Testis (tissue), 3 donors: ENCODE results near the gene RFLNA. TPM values are rescaled to one million over a fixed set of nuclear protein-coding genes. Genes with fewer than 3 reads are reported as not detected.

Experiments used
- DNase-seq: peaks from one replicate; pipeline ENCODE4 v3.0.0-alpha.2; 2019
- H3K27ac ChIP-seq, 2 donors: fragments of 200-600 bp; sonication (generic); one replicate each; pipeline ENCODE4 v1.5.1; 2019
- H3K27me3 ChIP-seq: fragments of 200-600 bp; sonication (generic); one replicate; pipeline ENCODE4 v1.5.1; 2019
- H3K36me3 ChIP-seq: fragments of 200-600 bp; sonication (generic); one replicate; pipeline ENCODE4 v1.5.1; 2017; ENCODE audit warnings: low read depth; ENCODE audit errors: missing control alignments
- H3K4me1 ChIP-seq: fragments of 200-600 bp; sonication (generic); one replicate; pipeline ENCODE4 v1.5.1; 2019
- H3K4me3 ChIP-seq, 2 donors: fragments of 200-600 bp; sonication (generic); one replicate each; pipeline ENCODE4 v1.5.1; 2017 to 2019
- H3K9me3 ChIP-seq: fragments of 200-600 bp; sonication (generic); one replicate; pipeline ENCODE4 v1.5.1; 2017
- POLR2A ChIP-seq: fragments of 450-650 bp; IDR thresholded peaks from one replicate; pipeline ENCODE4 v1.6.1; 2017; ENCODE audit warnings: antibody characterized with exemption, mild to moderate bottlenecking, moderate library complexity
- WGBS, 2 donors: methylation state at CpG; one replicate each; pipeline ENCODE4 v1.1.5; 2018; 5-methylcytosine and 5-hydroxymethylcytosine counted together
- intact Hi-C: fragments of 100-400 bp; cut with DNase I; formaldehyde crosslinking; loops from one replicate; pipeline ENCODE4 v1.15.1; 2023; ENCODE audit warnings: low total_unique reads
- polyA plus RNA-seq: library from polyadenylated mRNA; stranded (reverse); fragments of 350-450 nt; fragmentation: Illumina TruSeq; extraction: RNeasy Lipid Tissue Mini Kit (QIAGEN cat#74804); gene quantifications from one replicate; pipeline ENCODE4 v1.2.3, GENCODE V29; 2014; ENCODE audit warnings: low read depth, low replicate concordance; ENCODE audit not compliant: insufficient read depth
- total RNA-seq, 2 donors: library from RNA; depleted of rRNA; stranded (reverse); fragments of >200 nt; gene quantifications; one replicate each; pipeline ENCODE4 v1.2.3, GENCODE V29; 2016
- TF ChIP-seq, protein P1 (sequence below), 3 experiments: fragments of 450-650 bp in 2 of 3; fragments of 200-600 bp in 1 of 3; sonication (generic) in 1 of 3; IDR thresholded peaks; one replicate each; pipeline ENCODE4 v1.5.1; 2016 to 2019; ENCODE audit warnings: antibody characterized with exemption in 3 of 3, mild to moderate bottlenecking in 2 of 3, moderate library complexity in 1 of 3

The RFLNA gene
- total and polyA plus RNA-seq, 3 donors from 2014 or later, result 0.31 to 0.80 (median 0.68) TPM

DNA sequence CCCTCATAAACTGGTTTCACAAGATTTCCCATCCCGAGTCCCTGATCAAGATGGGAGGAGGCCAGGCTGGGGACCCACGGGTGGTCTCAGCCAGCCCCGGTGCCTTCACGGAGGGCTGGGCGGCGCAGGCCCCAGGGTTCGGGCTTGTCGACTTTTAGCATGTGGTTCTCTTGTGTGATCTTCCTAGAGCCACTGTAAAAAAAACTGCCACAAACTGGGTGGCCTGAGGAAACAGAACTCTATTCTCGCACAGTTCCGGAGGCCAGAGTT, 12.6 kb downstream of the RFLNA start:
- no peaks in the 10 kb centered on the region for H3K36me3 ChIP-seq
- H3K27ac ChIP-seq, result no peak overlapping the region
- no peaks in the 10 kb centered on the region for H3K27me3 ChIP-seq
- no peak for DNase-seq
- TF ChIP-seq, protein P1, sequence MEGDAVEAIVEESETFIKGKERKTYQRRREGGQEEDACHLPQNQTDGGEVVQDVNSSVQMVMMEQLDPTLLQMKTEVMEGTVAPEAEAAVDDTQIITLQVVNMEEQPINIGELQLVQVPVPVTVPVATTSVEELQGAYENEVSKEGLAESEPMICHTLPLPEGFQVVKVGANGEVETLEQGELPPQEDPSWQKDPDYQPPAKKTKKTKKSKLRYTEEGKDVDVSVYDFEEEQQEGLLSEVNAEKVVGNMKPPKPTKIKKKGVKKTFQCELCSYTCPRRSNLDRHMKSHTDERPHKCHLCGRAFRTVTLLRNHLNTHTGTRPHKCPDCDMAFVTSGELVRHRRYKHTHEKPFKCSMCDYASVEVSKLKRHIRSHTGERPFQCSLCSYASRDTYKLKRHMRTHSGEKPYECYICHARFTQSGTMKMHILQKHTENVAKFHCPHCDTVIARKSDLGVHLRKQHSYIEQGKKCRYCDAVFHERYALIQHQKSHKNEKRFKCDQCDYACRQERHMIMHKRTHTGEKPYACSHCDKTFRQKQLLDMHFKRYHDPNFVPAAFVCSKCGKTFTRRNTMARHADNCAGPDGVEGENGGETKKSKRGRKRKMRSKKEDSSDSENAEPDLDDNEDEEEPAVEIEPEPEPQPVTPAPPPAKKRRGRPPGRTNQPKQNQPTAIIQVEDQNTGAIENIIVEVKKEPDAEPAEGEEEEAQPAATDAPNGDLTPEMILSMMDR (IDR thresholded peaks at IDR 0.05), result no peak
- no peaks in the 10 kb centered on the region for H3K9me3 ChIP-seq
- WGBS, 2 donors, result 84 to 93% methylated on average over 5 to 10 of the region's 10 CpGs
- no peaks in the 10 kb centered on the region for H3K4me1 ChIP-seq
- no peak overlapping the region for H3K4me3 ChIP-seq
- intact Hi-C loops, result no loop called here

DNA sequence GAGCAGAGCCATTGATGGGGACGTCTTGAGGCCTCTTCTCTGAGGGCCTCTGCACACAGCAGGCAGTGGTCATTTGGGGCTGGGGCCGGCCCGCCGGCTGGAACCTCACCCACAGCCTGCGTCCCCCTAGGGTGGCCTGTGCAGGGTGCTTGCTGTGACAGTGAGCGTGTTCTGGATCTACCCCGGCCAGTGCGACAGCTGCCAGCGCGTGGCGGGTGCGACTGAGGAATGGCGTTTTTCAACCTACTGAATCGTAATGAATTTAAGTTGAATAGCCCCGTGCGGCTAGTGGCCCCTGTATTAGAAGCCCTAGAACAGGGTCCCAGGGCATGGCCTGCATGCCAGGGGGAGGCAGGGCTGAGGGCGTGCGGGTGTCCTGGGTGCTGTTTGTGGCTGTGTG, 13.8 kb downstream of the RFLNA start:
- 96% methylated on average over 18 of the region's 18 CpGs; no CpG with 5 or more reads in 1 of the 2 donors for WGBS, 2 donors
- TF ChIP-seq, protein P1 (IDR thresholded peaks at IDR 0.05), result no peak
- no peak for TF ChIP-seq POLR2A
- DNase-seq, result no peak

DNA sequence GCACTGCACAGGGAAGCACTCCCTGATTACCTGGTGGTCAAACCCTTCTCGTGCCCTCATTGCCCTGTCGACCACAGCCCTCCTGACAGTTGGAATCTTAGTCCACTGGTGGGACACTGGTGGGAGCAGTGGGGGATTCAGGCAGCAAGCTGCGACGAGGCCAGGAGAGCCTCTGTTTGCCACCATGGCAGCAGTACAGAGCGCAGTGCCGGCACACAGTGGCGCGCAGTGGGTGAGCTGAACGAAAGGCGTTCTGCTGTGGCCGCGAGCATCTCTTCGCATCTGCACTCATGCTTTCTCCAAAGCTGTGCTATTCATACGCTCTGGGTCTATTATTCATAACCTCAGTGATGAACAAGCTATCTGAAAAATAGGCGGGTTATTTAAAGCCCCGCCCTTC, 14.3 kb downstream of the RFLNA start:
- Histone ChIP-seq H3K27ac (no peak overlapping the region), H3K36me3 (no peaks in the 10 kb centered on the region), H3K27me3 (no peaks in the 10 kb centered on the region), H3K4me1 (no peaks in the 10 kb centered on the region), H3K9me3 (no peaks in the 10 kb centered on the region), H3K4me3 (no peak overlapping the region)
- intact Hi-C loops, result no loop called here
- WGBS, 2 donors, result 92 to 95% methylated on average over 6 to 16 of the region's 16 CpGs
- TF ChIP-seq, protein P1 (IDR thresholded peaks at IDR 0.05), result no peak
- TF ChIP-seq POLR2A, result no peak
- DNase-seq, result no peak

More for the DNA sequence above, 13.8 kb downstream of the RFLNA start:
- Histone ChIP-seq H3K27ac (no peak overlapping the region), H3K36me3 (no peaks in the 10 kb centered on the region), H3K4me1 (no peaks in the 10 kb centered on the region), H3K9me3 (no peaks in the 10 kb centered on the region), H3K27me3 (no peaks in the 10 kb centered on the region), H3K4me3 (no peak overlapping the region)
- intact Hi-C loops, result no loop called here

DNA sequence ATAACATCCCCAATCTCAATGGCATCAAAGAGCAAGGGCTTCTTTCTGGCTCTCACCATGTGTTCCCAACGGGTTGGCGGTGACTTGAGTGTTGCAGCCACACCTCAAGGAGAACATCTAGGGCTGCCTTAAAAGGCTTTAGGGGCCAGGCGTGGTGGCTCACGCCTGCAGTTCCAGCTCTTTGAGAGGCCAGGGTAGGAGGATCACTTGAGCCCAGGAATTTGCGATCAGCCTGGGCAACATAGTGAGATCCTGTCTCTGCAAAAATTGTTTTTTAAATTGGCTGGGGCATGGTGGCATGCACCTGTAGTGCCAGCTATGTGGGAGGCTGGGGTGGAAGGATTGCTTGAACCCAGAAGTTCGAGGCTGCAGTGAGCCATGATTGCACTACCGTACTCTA, 14.9 kb downstream of the RFLNA start:
- H3K4me3 ChIP-seq, result no peak overlapping the region
- no peaks in the 10 kb centered on the region for H3K4me1 ChIP-seq
- no peaks in the 10 kb centered on the region for H3K9me3 ChIP-seq
- H3K27ac ChIP-seq, result no peak overlapping the region
- DNase-seq, result no peak
- H3K36me3 ChIP-seq, result no peaks in the 10 kb centered on the region
- WGBS, 2 donors, result 88 to 89% methylated on average over 3 to 7 of the region's 7 CpGs
- intact Hi-C loops, result no loop called here
- no peak for TF ChIP-seq POLR2A
- TF ChIP-seq, protein P1 (IDR thresholded peaks at IDR 0.05), result no peak
- H3K27me3 ChIP-seq, result no peaks in the 10 kb centered on the region

DNA sequence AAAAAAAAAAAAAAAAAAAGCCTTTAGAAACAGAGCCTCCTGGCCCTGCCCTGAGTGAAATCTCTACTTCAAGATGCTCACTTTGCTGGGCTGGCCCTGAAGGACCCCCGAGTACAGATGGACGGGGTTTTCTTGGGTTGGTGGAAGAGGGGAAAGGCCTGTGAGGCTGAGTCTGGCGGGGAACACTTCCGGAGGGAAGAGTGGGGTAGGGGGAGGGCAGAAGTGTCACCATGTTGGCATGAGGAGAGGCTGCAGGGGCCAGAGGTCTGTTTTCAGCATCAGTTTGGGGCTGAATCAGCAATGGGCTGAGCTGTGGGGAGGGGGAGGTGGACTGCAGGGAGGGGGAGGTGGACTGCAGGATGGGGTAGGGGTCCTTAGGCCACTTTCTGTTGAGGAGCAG, 15.3 kb downstream of the RFLNA start:
- intact Hi-C loops, result no loop called here

More for the DNA sequence above, 15.3 kb downstream of the RFLNA start:
- Histone ChIP-seq H3K27me3 (no peaks in the 10 kb centered on the region), H3K4me3 (no peak overlapping the region), H3K4me1 (no peaks in the 10 kb centered on the region), H3K9me3 (no peaks in the 10 kb centered on the region), H3K36me3 (no peaks in the 10 kb centered on the region), H3K27ac (no peak overlapping the region)
- WGBS, 2 donors, result 76 to 80% methylated on average over 4 of the region's 4 CpGs
- TF ChIP-seq POLR2A, result no peak
- TF ChIP-seq, protein P1 (IDR thresholded peaks at IDR 0.05), result no peak
- DNase-seq, result no peak
